Measurements from ENCODE around the gene PTPN2.

PTPN2 gene

DNA sequence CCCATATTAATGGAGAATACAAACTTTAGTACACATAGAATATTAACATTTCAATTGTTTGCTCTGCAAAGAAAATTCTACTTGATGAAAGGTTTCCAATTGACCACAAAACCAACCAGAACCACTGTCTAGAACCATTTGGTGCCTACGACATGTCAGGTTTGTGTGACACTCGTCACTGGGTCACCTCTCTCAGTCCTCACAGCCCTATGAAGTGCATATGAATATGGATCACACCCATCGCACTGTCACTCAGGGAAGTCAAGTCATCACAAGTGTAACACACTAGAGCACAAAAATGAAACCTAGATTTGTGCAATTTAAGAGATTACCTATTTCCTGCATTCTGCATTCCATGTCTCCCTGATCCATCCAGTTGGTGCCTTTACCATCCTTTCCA lies 43.7 kb downstream of the PTPN2 start:
- H3K4me1 ChIP-seq (ENCODE audit: control insufficient read depth, insufficient read depth, low read length): peaks cover 20% of the 10 kb centered on the region
- peaks cover 9% of the 10 kb centered on the region; the same call in 1 of the 2 replicates for H3K36me3 ChIP-seq (ENCODE audit: control insufficient read depth, insufficient read depth, low read length)
- H3K9ac ChIP-seq (ENCODE audit: low read length): no peak overlapping the region
- no peak overlapping the region for H3K27ac ChIP-seq (ENCODE audit: low read depth, low read length)
- no peak overlapping the region for H3K4me3 ChIP-seq (ENCODE audit: low read depth, low read length)
- no peaks in the 10 kb centered on the region for H3K27me3 ChIP-seq (ENCODE audit: control insufficient read depth, insufficient read depth, low read length)
- H3K9me3 ChIP-seq (ENCODE audit: control insufficient read depth, insufficient read depth, low read depth, low read length): no peaks in the 10 kb centered on the region

GRCh38 chr18:12839526-12840196 lies 44.4 kb downstream of the PTPN2 start:
- H3K4me3 ChIP-seq (ENCODE audit: low read depth, low read length): no peak overlapping the region
- H3K27ac ChIP-seq (ENCODE audit: low read depth, low read length): no peak overlapping the region
- H3K36me3 ChIP-seq (ENCODE audit: control insufficient read depth, insufficient read depth, low read length): peaks cover 9% of the 10 kb centered on the region; the same call in 1 of the 2 replicates
- H3K27me3 ChIP-seq (ENCODE audit: control insufficient read depth, insufficient read depth, low read length): no peaks in the 10 kb centered on the region
- no peaks in the 10 kb centered on the region for H3K9me3 ChIP-seq (ENCODE audit: control insufficient read depth, insufficient read depth, low read depth, low read length)
- H3K4me1 ChIP-seq (ENCODE audit: control insufficient read depth, insufficient read depth, low read length): peaks cover 20% of the 10 kb centered on the region
- no peak overlapping the region for H3K9ac ChIP-seq (ENCODE audit: low read length)

- H3K9ac ChIP-seq (ENCODE audit: low read length): no peak overlapping the region
- H3K4me1 ChIP-seq (ENCODE audit: control insufficient read depth, insufficient read depth, low read length): peaks cover 20% of the 10 kb centered on the region
- H3K27ac ChIP-seq (ENCODE audit: low read depth, low read length): no peak overlapping the region
- H3K4me3 ChIP-seq (ENCODE audit: low read depth, low read length): no peak overlapping the region
- no peaks in the 10 kb centered on the region for H3K9me3 ChIP-seq (ENCODE audit: control insufficient read depth, insufficient read depth, low read depth, low read length)
- H3K27me3 ChIP-seq (ENCODE audit: control insufficient read depth, insufficient read depth, low read length): no peaks in the 10 kb centered on the region
- H3K36me3 ChIP-seq (ENCODE audit: control insufficient read depth, insufficient read depth, low read length): peaks cover 9% of the 10 kb centered on the region; the same call in 1 of the 2 replicates
Observed at GRCh38 chr18:12839057-12839525, 44.9 kb downstream of the PTPN2 start.

DNA sequence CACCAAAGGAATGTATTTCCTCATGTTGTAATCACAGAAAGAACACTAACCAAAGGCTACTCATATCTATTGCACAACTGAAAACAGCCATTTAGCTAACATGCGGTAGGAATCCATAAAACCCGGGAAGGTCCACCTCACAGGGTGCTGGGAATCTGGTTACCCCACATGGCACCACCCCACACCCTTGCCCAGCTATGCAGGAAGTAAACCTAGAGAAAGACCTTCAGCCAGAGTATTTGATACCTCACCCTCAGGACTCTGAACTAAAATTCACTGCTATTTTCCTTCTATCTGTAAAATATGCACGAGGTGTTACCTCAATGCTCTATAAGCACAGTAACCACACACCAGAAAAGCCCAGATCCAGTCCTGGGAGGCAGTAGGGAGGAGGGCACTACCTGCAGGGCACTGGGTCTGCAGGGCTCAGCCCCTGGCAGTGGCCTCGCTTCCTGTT lies 45.8 kb downstream of the PTPN2 start:
- no peak overlapping the region for H3K9ac ChIP-seq (ENCODE audit: low read length)
- no peak overlapping the region for H3K4me3 ChIP-seq (ENCODE audit: low read depth, low read length)

GRCh38 chr18:12837747-12838146 lies 46.3 kb downstream of the PTPN2 start:
- no peaks in the 10 kb centered on the region for H3K9me3 ChIP-seq (ENCODE audit: control insufficient read depth, insufficient read depth, low read depth, low read length)
- no peak overlapping the region for H3K4me3 ChIP-seq (ENCODE audit: low read depth, low read length)
- H3K4me1 ChIP-seq (ENCODE audit: control insufficient read depth, insufficient read depth, low read length): peaks cover 12% of the 10 kb centered on the region
- H3K9ac ChIP-seq (ENCODE audit: low read length): no peak overlapping the region
- H3K27ac ChIP-seq (ENCODE audit: low read depth, low read length): no peak overlapping the region
- peaks cover 13% of the 10 kb centered on the region; the same call in 1 of the 2 replicates for H3K36me3 ChIP-seq (ENCODE audit: control insufficient read depth, insufficient read depth, low read length)
- H3K27me3 ChIP-seq (ENCODE audit: control insufficient read depth, insufficient read depth, low read length): no peaks in the 10 kb centered on the region

More for the DNA sequence above, 45.8 kb downstream of the PTPN2 start:
- H3K27me3 ChIP-seq (ENCODE audit: control insufficient read depth, insufficient read depth, low read length): no peaks in the 10 kb centered on the region
- H3K27ac ChIP-seq (ENCODE audit: low read depth, low read length): no peak overlapping the region
- H3K4me1 ChIP-seq (ENCODE audit: control insufficient read depth, insufficient read depth, low read length): peaks cover 15% of the 10 kb centered on the region
- peaks cover 10% of the 10 kb centered on the region; the same call in 1 of the 2 replicates for H3K36me3 ChIP-seq (ENCODE audit: control insufficient read depth, insufficient read depth, low read length)
- H3K9me3 ChIP-seq (ENCODE audit: control insufficient read depth, insufficient read depth, low read depth, low read length): no peaks in the 10 kb centered on the region

GRCh38 chr18:12836551-12836950 lies 47.5 kb downstream of the PTPN2 start:
- peaks cover 14% of the 10 kb centered on the region; the same call in 1 of the 2 replicates for H3K36me3 ChIP-seq (ENCODE audit: control insufficient read depth, insufficient read depth, low read length)
- no peaks in the 10 kb centered on the region for H3K9me3 ChIP-seq (ENCODE audit: control insufficient read depth, insufficient read depth, low read depth, low read length)
- no peak overlapping the region for H3K9ac ChIP-seq (ENCODE audit: low read length)
- peaks cover 12% of the 10 kb centered on the region for H3K4me1 ChIP-seq (ENCODE audit: control insufficient read depth, insufficient read depth, low read length)
- H3K27me3 ChIP-seq (ENCODE audit: control insufficient read depth, insufficient read depth, low read length): no peaks in the 10 kb centered on the region
- H3K27ac ChIP-seq (ENCODE audit: low read depth, low read length): no peak overlapping the region
- H3K4me3 ChIP-seq (ENCODE audit: low read depth, low read length): no peak overlapping the region

DNA sequence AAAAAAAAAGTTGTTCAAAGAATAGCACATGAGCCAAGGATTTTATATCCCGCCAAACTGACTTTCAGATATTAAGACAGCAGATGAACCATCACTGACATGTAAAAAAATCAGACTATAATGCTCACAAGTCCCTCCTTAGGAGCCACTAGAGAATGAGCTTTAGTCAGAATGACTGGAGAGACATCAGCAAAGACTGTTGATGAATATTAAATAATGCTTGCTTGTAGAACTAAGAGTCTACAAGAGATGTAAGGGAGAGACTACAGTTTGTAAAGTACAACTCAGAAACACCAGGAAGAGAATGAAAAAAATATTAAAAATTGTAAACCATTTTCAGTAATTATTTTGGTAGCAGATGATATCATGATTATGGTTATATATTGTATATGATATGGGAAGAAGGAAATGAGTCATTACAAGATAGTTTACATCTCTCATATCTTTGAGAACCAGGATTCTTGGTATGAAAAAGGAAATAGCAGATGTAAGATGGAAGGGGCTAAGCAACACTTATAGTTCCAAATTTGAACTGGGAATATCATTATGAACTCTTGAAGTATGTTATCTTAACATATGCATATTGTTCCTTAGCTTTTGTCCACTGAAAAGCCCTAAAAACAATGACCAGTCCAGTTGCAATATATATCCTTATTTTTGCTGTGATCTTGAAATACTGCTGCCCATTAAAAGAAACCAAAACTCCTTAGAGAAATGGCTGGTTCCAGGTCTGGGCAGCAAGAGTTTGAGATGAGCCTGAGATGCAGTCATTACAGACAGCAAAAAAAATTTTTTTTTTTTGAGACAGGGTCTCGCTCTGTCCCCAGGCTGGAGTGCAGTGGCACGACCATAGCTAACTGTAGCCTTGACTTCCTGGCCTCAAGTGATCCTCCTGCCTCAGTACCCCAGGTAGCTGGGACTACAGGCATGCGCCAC lies 55.7 kb downstream of the PTPN2 start:
- Histone ChIP-seq H3K4me3 (ENCODE audit: low read depth, low read length) (no peak overlapping the region), H3K27me3 (ENCODE audit: control insufficient read depth, insufficient read depth, low read length) (no peaks in the 10 kb centered on the region), H3K4me1 (ENCODE audit: control insufficient read depth, insufficient read depth, low read length) (no peaks in the 10 kb centered on the region), H3K36me3 (ENCODE audit: control insufficient read depth, insufficient read depth, low read length) (peaks cover 59% of the 10 kb centered on the region), H3K9me3 (ENCODE audit: control insufficient read depth, insufficient read depth, low read depth, low read length) (peaks cover 6% of the 10 kb centered on the region; the same call in 1 of the 2 replicates), H3K9ac (ENCODE audit: low read length) (no peak overlapping the region), H3K27ac (ENCODE audit: low read depth, low read length) (no peak overlapping the region)

DNA sequence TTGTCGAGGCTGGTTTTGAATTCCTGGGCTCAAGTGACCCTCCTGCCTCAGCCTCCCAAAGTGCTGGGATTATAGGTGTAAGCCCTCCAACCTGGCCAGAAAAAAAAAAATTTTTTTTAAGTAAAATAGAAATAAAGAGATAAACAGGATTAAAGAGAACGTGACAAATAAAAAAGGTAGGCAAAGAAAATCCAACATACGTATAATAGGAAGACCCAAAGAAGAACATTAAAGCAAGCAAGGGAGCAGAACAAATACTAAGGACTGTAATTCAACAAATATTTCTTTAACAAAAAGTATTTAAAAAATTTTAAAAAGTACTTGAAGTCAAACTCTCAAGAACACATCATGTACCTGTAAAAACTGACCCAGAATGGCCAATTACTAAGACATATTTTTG lies 56.4 kb downstream of the PTPN2 start:
- Histone ChIP-seq H3K27ac (ENCODE audit: low read depth, low read length) (no peak overlapping the region), H3K4me3 (ENCODE audit: low read depth, low read length) (no peak overlapping the region), H3K27me3 (ENCODE audit: control insufficient read depth, insufficient read depth, low read length) (no peaks in the 10 kb centered on the region), H3K36me3 (ENCODE audit: control insufficient read depth, insufficient read depth, low read length) (peaks cover 55% of the 10 kb centered on the region), H3K9me3 (ENCODE audit: control insufficient read depth, insufficient read depth, low read depth, low read length) (peaks cover 6% of the 10 kb centered on the region; the same call in 1 of the 2 replicates), H3K4me1 (ENCODE audit: control insufficient read depth, insufficient read depth, low read length) (no peaks in the 10 kb centered on the region), H3K9ac (ENCODE audit: low read length) (no peak overlapping the region)

- no peak overlapping the region for H3K9ac ChIP-seq (ENCODE audit: low read length)
Observed at GRCh38 chr18:12825230-12825629, 58.8 kb downstream of the PTPN2 start.

DNA sequence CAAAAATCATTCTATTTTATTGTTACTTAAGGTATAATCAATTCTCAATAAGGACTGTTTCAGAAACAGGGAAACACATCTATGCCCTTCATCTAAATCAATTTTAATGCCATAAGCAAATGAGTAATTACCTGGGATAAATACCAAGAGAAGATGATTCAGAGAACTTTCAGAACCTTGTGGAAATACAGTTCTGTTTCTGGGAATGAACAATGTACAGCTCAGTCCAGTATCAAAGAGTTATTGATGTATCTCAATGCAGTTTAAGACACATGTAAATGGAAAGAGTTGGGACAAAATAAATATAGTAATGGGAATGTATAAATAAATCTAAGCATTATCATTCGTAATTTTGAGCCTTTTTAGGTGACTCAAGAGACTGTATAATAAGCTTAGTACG lies 60.1 kb downstream of the PTPN2 start:
- Histone ChIP-seq H3K4me1 (ENCODE audit: control insufficient read depth, insufficient read depth, low read length) (peaks cover 26% of the 10 kb centered on the region), H3K9me3 (ENCODE audit: control insufficient read depth, insufficient read depth, low read depth, low read length) (peaks cover 6% of the 10 kb centered on the region; the same call in 1 of the 2 replicates), H3K9ac (ENCODE audit: low read length) (no peak overlapping the region), H3K36me3 (ENCODE audit: control insufficient read depth, insufficient read depth, low read length) (peaks cover 35% of the 10 kb centered on the region), H3K27me3 (ENCODE audit: control insufficient read depth, insufficient read depth, low read length) (no peaks in the 10 kb centered on the region), H3K4me3 (ENCODE audit: low read depth, low read length) (no peak overlapping the region), H3K27ac (ENCODE audit: low read depth, low read length) (no peak overlapping the region)

More at GRCh38 chr18:12825230-12825629, 58.8 kb downstream of the PTPN2 start:
- peaks cover 18% of the 10 kb centered on the region for H3K4me1 ChIP-seq (ENCODE audit: control insufficient read depth, insufficient read depth, low read length)
- H3K36me3 ChIP-seq (ENCODE audit: control insufficient read depth, insufficient read depth, low read length): peaks cover 41% of the 10 kb centered on the region
- peaks cover 6% of the 10 kb centered on the region; the same call in 1 of the 2 replicates for H3K9me3 ChIP-seq (ENCODE audit: control insufficient read depth, insufficient read depth, low read depth, low read length)
- no peaks in the 10 kb centered on the region for H3K27me3 ChIP-seq (ENCODE audit: control insufficient read depth, insufficient read depth, low read length)
- H3K4me3 ChIP-seq (ENCODE audit: low read depth, low read length): no peak overlapping the region
- H3K27ac ChIP-seq (ENCODE audit: low read depth, low read length): no peak overlapping the region
